Endothelial cell of umbilical vein (primary cell): ENCODE measurements around the gene GRB14. TPM values are rescaled to one million over a fixed set of nuclear protein-coding genes. Genes with fewer than 3 reads are reported as not detected.

Experiments used
- BruUV-seq: library from RNA; stranded (reverse); fragments of 400-500 nt; replicated peaks from 2 replicates; lab custom pipeline; 2021; lab: Mats Ljungman, UMichigan
- CTCF ChIA-PET: fragments of 300-600, 350-600 bp; sonication (Branson Sonifier 250); formaldehyde crosslinking; loops from one replicate; lab custom pipeline; 2021; ENCODE audit warnings: antibody characterized with exemption, inconsistent platforms; lab: Charles Lee
- POLR2A ChIA-PET: fragments of 300-600, 350-600 bp; sonication (Branson Sonifier 250); formaldehyde crosslinking; loops from one replicate; lab custom pipeline; 2021; ENCODE audit warnings: antibody characterized with exemption, inconsistent platforms; lab: Charles Lee
- DNase-seq: peaks from one replicate; pipeline ENCODE4 v3.0.0-alpha.2; 2011; ENCODE audit warnings: low read depth, low spot score
- FAIRE-seq: peaks from 2 replicates; lab custom pipeline; 2011; peaks lifted over from hg19 to GRCh38; lab: Jason Lieb, UNC
- H2AFZ ChIP-seq: 2 replicates; pipeline ENCODE4 v1.6.0; 2012; ENCODE audit warnings: low read depth, low read length, control low read depth, inconsistent platforms
- H3K27ac ChIP-seq: 2 replicates; pipeline ENCODE4 v1.5.1; 2011; ENCODE audit warnings: low read depth, mild to moderate bottlenecking, control low read depth, low read length, moderate library complexity; ENCODE audit not compliant: insufficient read depth
- H3K27me3 ChIP-seq, 2 experiments: 2 replicates each; pipeline versions ENCODE4 v1.6.0 to v1.6.1; 2011; ENCODE audit warnings: low read length in 2 of 2, mixed read lengths in 1 of 2; ENCODE audit not compliant: control insufficient read depth in 2 of 2, insufficient read depth in 2 of 2
- H3K36me3 ChIP-seq, 2 experiments: 2 replicates in 1 of 2; 3 replicates in 1 of 2; pipeline ENCODE4 v1.5.1; 2011; ENCODE audit warnings: low read length in 2 of 2, mild to moderate bottlenecking in 1 of 2, moderate library complexity in 1 of 2; ENCODE audit not compliant: control insufficient read depth in 2 of 2, insufficient read depth in 2 of 2; ENCODE audit errors: extremely low read depth in 1 of 2
- H3K4me1 ChIP-seq: 3 replicates; pipeline ENCODE4 v1.5.1; 2011; ENCODE audit warnings: mild to moderate bottlenecking, low read length; ENCODE audit not compliant: control insufficient read depth, insufficient read depth; ENCODE audit errors: extremely low read depth
- H3K4me2 ChIP-seq: 2 replicates; pipeline ENCODE4 v1.6.1; 2011; ENCODE audit warnings: low read length, control low read depth, mixed read lengths; ENCODE audit not compliant: insufficient read depth
- H3K4me3 ChIP-seq, 3 experiments: fragments of 200-600 bp in 1 of 3; sonication (generic), shearing (Covaris generic) in 1 of 3; replicated peaks in 1 of 3; 2 replicates each; pipeline ENCODE4 v1.5.1; 2011 to 2016; ENCODE audit warnings: control low read depth in 3 of 3, low read length in 3 of 3, mild to moderate bottlenecking in 2 of 3, inconsistent platforms in 1 of 3, low read depth in 1 of 3, moderate library complexity in 1 of 3; ENCODE audit not compliant: insufficient read depth in 1 of 3
- H3K79me2 ChIP-seq: 2 replicates; pipeline ENCODE4 v1.6.0; 2012; ENCODE audit warnings: low read length, inconsistent platforms; ENCODE audit not compliant: control insufficient read depth, insufficient read depth
- H3K9ac ChIP-seq: replicated peaks from 2 replicates; pipeline ENCODE3; 2011; ENCODE audit warnings: low read length, control low read depth; ENCODE audit not compliant: insufficient read depth; ENCODE audit errors: extremely low read depth
- H3K9me1 ChIP-seq: replicated peaks from 3 replicates; pipeline ENCODE4 v1.6.0; 2011; ENCODE audit warnings: mild to moderate bottlenecking, low read length; ENCODE audit not compliant: control insufficient read depth, insufficient read depth; ENCODE audit errors: extremely low read depth
- H3K9me3 ChIP-seq: replicated peaks from 2 replicates; pipeline ENCODE4 v1.5.1; 2012; ENCODE audit warnings: low read length, inconsistent platforms; ENCODE audit not compliant: control insufficient read depth, insufficient read depth
- H4K20me1 ChIP-seq: replicated peaks from 2 replicates; pipeline ENCODE3; 2011; ENCODE audit warnings: mild to moderate bottlenecking, low read length; ENCODE audit not compliant: control insufficient read depth, insufficient read depth; ENCODE audit errors: extremely low read depth
- CTCF ChIP-seq, 2 donors: IDR thresholded peaks; 1 replicate in 1 of 2; 2 replicates in 1 of 2; pipeline ENCODE4 v1.5.1; 2011; ENCODE audit warnings: low read length in 2 of 2, mild to moderate bottlenecking in 2 of 2, moderate library complexity in 2 of 2, control low read depth in 1 of 2, inconsistent platforms in 1 of 2, low read depth in 1 of 2; ENCODE audit not compliant: insufficient read depth in 1 of 2; ENCODE audit errors: extremely low read depth in 1 of 2
- EZH2 ChIP-seq: IDR thresholded peaks from 2 replicates; pipeline ENCODE4 v1.6.1; 2012; ENCODE audit warnings: borderline replicate concordance, low read depth, mild to moderate bottlenecking, moderate library complexity, low read length, inconsistent platforms; ENCODE audit not compliant: severe bottlenecking
- FOS ChIP-seq: IDR thresholded peaks from 2 replicates; pipeline ENCODE4 v1.6.1; 2011; ENCODE audit warnings: mild to moderate bottlenecking, low read length, moderate library complexity, borderline replicate concordance; ENCODE audit not compliant: insufficient read depth
- GATA2 ChIP-seq: IDR thresholded peaks from 2 replicates; pipeline ENCODE4 v1.7.0; 2011; ENCODE audit warnings: low read depth, mild to moderate bottlenecking, moderate library complexity, mixed read lengths, low read length; ENCODE audit not compliant: insufficient read length, insufficient read depth
- JUN ChIP-seq: IDR thresholded peaks from 2 replicates; pipeline ENCODE4 v1.6.1; 2011; ENCODE audit warnings: borderline replicate concordance, low read depth; ENCODE audit not compliant: insufficient read length, insufficient read depth
- MYC ChIP-seq: IDR thresholded peaks from one replicate; pipeline ENCODE4 v1.6.1; 2011; ENCODE audit warnings: mild to moderate bottlenecking, low read depth, low read length
- POLR2A ChIP-seq: IDR thresholded peaks from 2 replicates; pipeline ENCODE4 v1.6.1; 2012; ENCODE audit warnings: low read depth, mild to moderate bottlenecking, control low read depth, low read length
- POLR2AphosphoS5 ChIP-seq: IDR thresholded peaks from 2 replicates; pipeline ENCODE4 v1.6.1; 2012; ENCODE audit warnings: low read depth, mild to moderate bottlenecking, control low read depth, low read length, moderate library complexity; ENCODE audit not compliant: insufficient read depth
- dilution Hi-C: fragments of 300-500 bp; cut with MboI; formaldehyde crosslinking; loops from one replicate; pipeline ENCODE4 v1.15.0; 2019; ENCODE audit warnings: low sequenced_read_pairs; ENCODE audit not compliant: extremely low pct_ligation_motif_present
- intact Hi-C: fragments of 100-400 bp; cut with micrococcal nuclease; formaldehyde crosslinking; loops from one replicate; pipeline ENCODE4 v1.10.0; 2022
- polyA plus RNA-seq, 4 experiments: library from polyadenylated mRNA; depleted of rRNA in 3 of 4; stranded (reverse) in 3 of 4; unstranded in 1 of 4; fragments of >200 nt; gene quantifications; 2 replicates each; pipeline versions ENCODE4 v1.2.1 to v1.2.3, GENCODE V29; 2011 to 2012; ENCODE audit warnings: missing spikeins in 1 of 4
- total RNA-seq: library from RNA; stranded (reverse); gene quantifications from 2 replicates; pipeline ENCODE4 v1.2.3, GENCODE V29; 2021
- TF ChIP-seq, protein P1 (sequence below): IDR thresholded peaks from 2 replicates; pipeline ENCODE4 v1.6.1; 2011; ENCODE audit not compliant: insufficient read depth, insufficient read length

The GRB14 gene
- total and polyA plus RNA-seq, 2 donors (not counting 3 experiments of a cell fraction or from before 2014, with no cell fraction given): 3.0 to 10.3 TPM

GRCh38 chr2:164511738-164512137 is 109.5 kb downstream of the GRB14 start:
- Histone ChIP-seq H2AFZ (no peak overlapping the region), H3K79me2 (no peaks in the 10 kb centered on the region), H3K9me3 (no peaks in the 10 kb centered on the region), H3K27ac (no peak overlapping the region), H3K4me1 (peaks cover 10% of the 10 kb centered on the region), H3K4me3 (no peak overlapping the region), H3K9ac (no peak overlapping the region), H3K9me1 (no peaks in the 10 kb centered on the region), H3K36me3 (no peaks in the 10 kb centered on the region), H3K4me2 (no peak overlapping the region), H3K27me3 (no peaks in the 10 kb centered on the region), H4K20me1 (no peaks in the 10 kb centered on the region)
- ChIA-PET CTCF (no interaction called here), POLR2A (no interaction called here)
- DNase-seq: no peak
- intact Hi-C loops (no loop called here), dilution Hi-C loops (no loop called here)
- no peak for FAIRE-seq
- TF ChIP-seq MYC (no peak), FOS (no peak), POLR2A (no peak), POLR2AphosphoS5 (no peak), GATA2 (no peak), JUN (no peak), EZH2 (no peak)
- TF ChIP-seq, protein P1, sequence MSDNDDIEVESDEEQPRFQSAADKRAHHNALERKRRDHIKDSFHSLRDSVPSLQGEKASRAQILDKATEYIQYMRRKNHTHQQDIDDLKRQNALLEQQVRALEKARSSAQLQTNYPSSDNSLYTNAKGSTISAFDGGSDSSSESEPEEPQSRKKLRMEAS: no peak
- no TSS peak for BruUV-seq

DNA sequence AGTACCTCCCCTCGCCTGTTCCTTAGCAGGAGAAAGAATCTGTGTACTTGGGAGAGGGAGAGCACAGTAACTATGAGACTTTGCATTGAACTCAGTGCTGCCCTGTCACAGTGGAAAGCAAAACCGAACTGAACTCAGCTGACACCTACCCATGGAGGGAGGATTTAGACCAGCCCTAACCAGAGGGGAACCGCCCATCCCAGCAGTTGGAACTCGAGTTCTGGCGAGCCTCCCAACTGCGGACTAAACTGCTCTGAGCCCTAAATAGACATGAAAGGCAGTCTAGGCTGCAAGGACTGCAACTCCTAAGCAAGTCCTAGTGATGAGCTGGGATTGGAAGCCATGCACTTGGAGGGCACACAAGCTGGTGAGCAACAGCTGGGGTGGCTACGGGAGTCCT is 110.4 kb downstream of the GRB14 start:
- Histone ChIP-seq H3K79me2 (no peaks in the 10 kb centered on the region), H3K4me1 (peaks cover 10% of the 10 kb centered on the region), H3K9me1 (no peaks in the 10 kb centered on the region), H4K20me1 (no peaks in the 10 kb centered on the region), H3K27me3 (no peaks in the 10 kb centered on the region), H3K9me3 (no peaks in the 10 kb centered on the region), H3K27ac (no peak overlapping the region), H2AFZ (no peak overlapping the region), H3K4me3 (no peak overlapping the region), H3K36me3 (no peaks in the 10 kb centered on the region), H3K9ac (no peak overlapping the region), H3K4me2 (no peak overlapping the region)
- TF ChIP-seq CTCF (IDR thresholded peaks at IDR 0.05; ENCODE audit: extremely low read depth in 1 of 2, insufficient read depth in 1 of 2, low read depth in 1 of 2, low read length in 2 of 2): no peak
- no peak for TF ChIP-seq POLR2AphosphoS5
- TF ChIP-seq EZH2: no peak
- BruUV-seq: no TSS peak
- dilution Hi-C loops (no loop called here), intact Hi-C loops (no loop called here)
- POLR2A ChIA-PET: no interaction called here
- CTCF ChIA-PET: no interaction called here
- DNase-seq (no peak), FAIRE-seq (no peak)
